ENCODE measurements around the gene ZFAND2B.

Gene ZFAND2B

GRCh38 chr2:219210196-219210885, 3.8 kb downstream of the ZFAND2B start:
- no peaks in the 10 kb centered on the region for H3K27me3 ChIP-seq (replicated peaks)
- TF ChIP-seq CTCF (IDR thresholded peaks at IDR 0.05; ENCODE audit: low read depth, low read length, missing control alignments): no peak
- no peak for DNase-seq
- in situ Hi-C loops (cut with HindIII; ENCODE audit: low pct_ligation_motif_present, low sequenced_read_pairs): no loop called here
- H3K27ac ChIP-seq: no peak overlapping the region
- peaks cover 9% of the 10 kb centered on the region for H3K36me3 ChIP-seq (replicated peaks)
- no peak overlapping the region for H3K4me3 ChIP-seq (ENCODE audit: low read depth, low read length)

- Histone ChIP-seq H3K4me3 (ENCODE audit: low read depth, low read length) (no peak overlapping the region), H3K36me3 (replicated peaks) (peaks cover 9% of the 10 kb centered on the region), H3K27me3 (replicated peaks) (no peaks in the 10 kb centered on the region), H3K27ac (no peak overlapping the region)
- in situ Hi-C loops (cut with HindIII; ENCODE audit: low pct_ligation_motif_present, low sequenced_read_pairs): no loop called here
- no peak for TF ChIP-seq CTCF (IDR thresholded peaks at IDR 0.05; ENCODE audit: low read depth, low read length, missing control alignments)
- no peak for DNase-seq
Measured at GRCh38 chr2:219210886-219211362, 4.3 kb downstream of the ZFAND2B start.

GRCh38 chr2:219213026-219213415, 6.4 kb downstream of the ZFAND2B start:
- Histone ChIP-seq H3K4me3 (ENCODE audit: low read depth, low read length) (no peak overlapping the region), H3K27me3 (replicated peaks) (no peaks in the 10 kb centered on the region), H3K36me3 (replicated peaks) (peaks cover 9% of the 10 kb centered on the region), H3K27ac (no peak overlapping the region)
- TF ChIP-seq CTCF (IDR thresholded peaks at IDR 0.05; ENCODE audit: low read depth, low read length, missing control alignments): no peak
- in situ Hi-C loops (cut with HindIII; ENCODE audit: low pct_ligation_motif_present, low sequenced_read_pairs): no loop called here
- DNase-seq: no peak

GRCh38 chr2:219213486-219214071, 7.0 kb downstream of the ZFAND2B start:
- no peak overlapping the region for H3K27ac ChIP-seq
- DNase-seq: no peak
- in situ Hi-C loops (cut with HindIII; ENCODE audit: low pct_ligation_motif_present, low sequenced_read_pairs): no loop called here
- no peaks in the 10 kb centered on the region for H3K27me3 ChIP-seq (replicated peaks)
- peaks cover 6% of the 10 kb centered on the region for H3K36me3 ChIP-seq (replicated peaks)
- TF ChIP-seq CTCF (IDR thresholded peaks at IDR 0.05; ENCODE audit: low read depth, low read length, missing control alignments): no peak
- H3K4me3 ChIP-seq (ENCODE audit: low read depth, low read length): no peak overlapping the region

GRCh38 chr2:219214141-219214540, 7.6 kb downstream of the ZFAND2B start:
- Histone ChIP-seq H3K27ac (no peak overlapping the region), H3K4me3 (ENCODE audit: low read depth, low read length) (no peak overlapping the region), H3K27me3 (replicated peaks) (no peaks in the 10 kb centered on the region), H3K36me3 (replicated peaks) (peaks cover 2% of the 10 kb centered on the region)
- DNase-seq: no peak
- no peak for TF ChIP-seq CTCF (IDR thresholded peaks at IDR 0.05; ENCODE audit: low read depth, low read length, missing control alignments)
- in situ Hi-C loops (cut with HindIII; ENCODE audit: low pct_ligation_motif_present, low sequenced_read_pairs): no loop called here

Data from brain microvascular endothelial cell (primary cell).